GM12875 (cell line): ENCODE results near the gene ZAR1L.
A peak's percentile ranks its signal among the peaks of the same experiment; 100 is the strongest.

ENCODE experiments used
- H3K4me3 ChIP-seq: one replicate; pipeline ENCODE4 v1.5.1; 2011; ENCODE audit warnings: low read depth, low read length, control low read depth
- CTCF ChIP-seq: IDR thresholded peaks from 2 replicates; pipeline ENCODE4 v1.5.1; 2011; ENCODE audit warnings: low read depth, mild to moderate bottlenecking, control low read depth, inconsistent platforms, low read length, moderate library complexity, borderline replicate concordance; ENCODE audit not compliant: insufficient read depth

The ZAR1L gene

DNA sequence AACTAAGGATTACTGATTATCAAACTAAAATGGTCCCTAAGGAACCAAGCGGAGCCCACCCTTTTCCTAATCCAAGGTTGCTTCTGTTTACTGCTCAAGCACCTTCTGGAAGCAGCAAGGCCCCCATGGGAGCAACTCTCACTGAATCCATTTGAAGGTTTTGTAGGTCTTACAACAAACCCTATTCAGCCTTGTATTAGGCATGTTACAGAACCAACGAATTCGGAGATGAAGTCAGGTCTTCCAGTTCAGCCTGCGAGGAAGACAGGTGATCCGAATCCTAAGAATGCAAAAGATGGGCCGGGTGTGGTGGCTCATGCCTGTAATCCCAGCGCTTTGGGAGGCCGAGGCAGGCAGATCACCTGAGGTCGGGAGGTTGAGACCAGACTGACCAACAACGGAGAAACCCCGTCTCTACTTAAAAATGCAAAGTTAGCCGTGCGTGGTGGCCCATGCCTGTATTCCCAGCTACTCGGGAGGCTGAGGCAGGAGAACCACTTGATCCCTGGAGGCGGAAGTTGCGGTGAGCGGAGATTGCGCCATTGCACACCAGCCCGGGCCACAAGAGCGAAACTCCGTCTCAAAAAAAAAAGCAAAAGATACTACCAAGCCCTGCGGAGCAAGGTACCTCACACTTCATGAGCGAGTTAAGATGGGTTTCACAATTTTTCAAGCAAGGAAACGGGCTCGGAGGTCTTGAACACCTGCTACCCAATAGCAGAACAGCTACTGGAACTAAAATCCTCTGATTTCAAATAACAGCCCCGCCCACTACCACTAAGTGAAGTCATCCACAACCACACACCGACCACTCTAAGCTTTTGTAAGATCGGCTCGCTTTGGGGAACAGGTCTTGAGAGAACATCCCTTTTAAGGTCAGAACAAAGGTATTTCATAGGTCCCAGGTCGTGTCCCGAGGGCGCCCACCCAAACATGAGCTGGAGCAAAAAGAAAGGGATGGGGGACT, 609 bp downstream of the ZAR1L start:
- H3K4me3 ChIP-seq = peak overlapping the region; percentile 99
- TF ChIP-seq CTCF = no peak

DNA sequence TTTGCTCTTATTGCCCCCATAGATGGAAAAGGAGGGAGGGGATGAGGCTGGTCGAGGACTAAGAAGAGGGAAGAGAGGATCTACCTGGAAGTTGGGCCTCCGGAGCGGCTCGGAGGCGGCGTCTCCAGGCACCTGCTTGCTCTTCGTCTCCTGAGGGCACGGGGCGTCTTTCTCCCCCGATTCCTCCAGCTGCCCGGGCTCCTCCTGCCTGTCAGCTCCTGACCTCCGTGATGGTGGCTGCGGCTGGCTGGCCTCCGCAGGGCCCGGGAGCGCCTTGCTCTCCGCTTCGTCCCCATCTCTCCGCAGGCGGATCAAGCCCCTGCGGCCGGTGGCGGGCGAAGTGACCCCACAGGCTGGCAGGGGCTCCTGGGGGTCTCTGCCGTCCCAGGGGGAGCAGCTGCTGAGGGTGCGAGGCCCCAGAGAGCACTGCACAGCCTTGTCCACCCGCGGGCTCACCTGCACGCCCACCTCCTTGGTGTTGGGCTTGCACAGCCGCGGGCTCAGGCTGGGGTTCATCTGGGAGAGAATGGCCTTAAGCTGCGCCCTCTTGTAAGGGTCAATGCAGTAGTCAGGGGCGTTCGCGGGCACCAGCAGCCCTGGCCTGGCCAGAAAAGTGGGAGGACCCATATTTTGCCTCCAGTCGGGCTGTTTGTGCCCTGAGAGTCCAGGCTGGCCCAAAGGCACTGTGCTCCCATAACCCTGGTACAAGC, 3.8 kb downstream of the ZAR1L start:
- no peak for TF ChIP-seq CTCF

DNA sequence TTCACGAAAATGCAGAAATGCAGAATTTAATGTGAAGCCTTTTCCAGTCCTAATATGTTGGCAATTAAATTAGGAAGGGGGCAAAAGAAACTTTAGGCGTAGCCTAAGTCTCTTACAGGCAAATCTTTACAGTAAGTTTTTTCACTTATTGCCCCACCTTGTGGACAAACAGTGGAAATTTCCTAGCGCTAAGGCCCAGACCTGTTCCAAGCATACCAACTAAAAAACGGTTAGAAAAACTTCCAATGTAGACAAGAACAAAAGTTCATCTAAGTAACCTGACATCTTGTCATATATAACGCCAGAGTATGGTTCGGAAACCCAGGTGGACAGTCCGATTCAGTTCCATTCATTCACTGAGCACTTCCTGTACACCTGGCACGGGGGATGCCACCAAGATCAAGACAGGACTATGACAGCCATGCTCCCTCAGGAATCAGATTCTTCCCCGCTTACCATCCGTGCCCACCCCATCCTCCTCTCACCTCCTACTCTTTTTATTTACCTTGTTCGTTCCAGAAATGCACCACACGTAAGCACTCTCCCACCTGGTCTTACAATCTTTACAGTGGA, 4.9 kb downstream of the ZAR1L start:
- peak; percentile 44; the same call in 1 of the 2 replicates for TF ChIP-seq CTCF
- no peak overlapping the region for H3K4me3 ChIP-seq

More for the DNA sequence above, 3.8 kb downstream of the ZAR1L start:
- no peak overlapping the region for H3K4me3 ChIP-seq

GRCh38 chr13:32309312-32310133, 5.6 kb downstream of the ZAR1L start:
- H3K4me3 ChIP-seq = no peak overlapping the region
- TF ChIP-seq CTCF = no peak

DNA sequence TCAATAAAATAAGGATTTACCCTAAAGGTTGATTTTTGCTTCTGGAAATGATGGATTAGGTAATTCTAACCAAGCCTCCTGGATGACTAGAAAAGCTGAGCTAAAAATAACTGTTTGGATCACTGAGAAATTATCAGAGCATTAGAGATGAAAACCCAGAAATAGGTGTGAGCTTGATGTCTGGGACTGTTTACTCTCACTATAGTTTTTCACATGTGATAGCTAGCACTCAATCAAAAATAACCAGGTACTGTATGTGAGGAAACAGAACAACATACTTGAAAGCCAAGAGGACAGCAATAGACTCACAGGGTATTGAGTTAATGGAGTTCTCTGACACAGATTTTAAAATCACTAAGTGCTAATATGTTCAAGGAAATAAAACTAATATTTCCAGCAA, 9.5 kb downstream of the ZAR1L start:
- no peak overlapping the region for H3K4me3 ChIP-seq
- no peak for TF ChIP-seq CTCF

DNA sequence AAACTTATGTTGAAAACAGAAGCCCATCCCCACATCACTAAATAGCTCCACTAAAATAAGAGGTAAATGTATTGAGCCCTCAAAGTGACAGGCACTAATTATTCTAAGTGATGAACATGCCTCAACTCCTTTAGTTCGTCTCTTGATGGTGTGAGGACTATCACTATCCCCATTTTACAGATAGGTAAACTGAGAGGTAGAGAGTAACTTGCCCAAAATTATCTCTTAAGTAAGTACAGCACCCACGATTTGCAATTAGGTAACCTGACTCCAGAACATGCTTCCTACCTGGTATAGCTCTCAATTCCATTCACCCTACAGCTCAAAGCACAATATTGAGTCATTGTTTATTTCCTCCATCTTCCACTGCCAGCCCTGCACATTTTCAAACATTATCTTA, 12.7 kb downstream of the ZAR1L start:
- no peak for TF ChIP-seq CTCF
- H3K4me3 ChIP-seq = no peak overlapping the region
